Measurements from ENCODE around the gene CEP128. TPM values are rescaled to one million over a fixed set of nuclear protein-coding genes. Genes with fewer than 3 reads are reported as not detected.

Gene CEP128
- total RNA-seq, 1 experiment from 2014 or later = 27.3 TPM

GRCh38 chr14:80493620-80494019, 447.9 kb downstream of the CEP128 start:
- DNase-seq (ENCODE audit: low spot score) = no peak
- TF ChIP-seq, protein P1, sequence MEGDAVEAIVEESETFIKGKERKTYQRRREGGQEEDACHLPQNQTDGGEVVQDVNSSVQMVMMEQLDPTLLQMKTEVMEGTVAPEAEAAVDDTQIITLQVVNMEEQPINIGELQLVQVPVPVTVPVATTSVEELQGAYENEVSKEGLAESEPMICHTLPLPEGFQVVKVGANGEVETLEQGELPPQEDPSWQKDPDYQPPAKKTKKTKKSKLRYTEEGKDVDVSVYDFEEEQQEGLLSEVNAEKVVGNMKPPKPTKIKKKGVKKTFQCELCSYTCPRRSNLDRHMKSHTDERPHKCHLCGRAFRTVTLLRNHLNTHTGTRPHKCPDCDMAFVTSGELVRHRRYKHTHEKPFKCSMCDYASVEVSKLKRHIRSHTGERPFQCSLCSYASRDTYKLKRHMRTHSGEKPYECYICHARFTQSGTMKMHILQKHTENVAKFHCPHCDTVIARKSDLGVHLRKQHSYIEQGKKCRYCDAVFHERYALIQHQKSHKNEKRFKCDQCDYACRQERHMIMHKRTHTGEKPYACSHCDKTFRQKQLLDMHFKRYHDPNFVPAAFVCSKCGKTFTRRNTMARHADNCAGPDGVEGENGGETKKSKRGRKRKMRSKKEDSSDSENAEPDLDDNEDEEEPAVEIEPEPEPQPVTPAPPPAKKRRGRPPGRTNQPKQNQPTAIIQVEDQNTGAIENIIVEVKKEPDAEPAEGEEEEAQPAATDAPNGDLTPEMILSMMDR (conservative IDR thresholded peaks at IDR 0.05; ENCODE audit: low read depth, low read length) = no peak
- no peak for TF ChIP-seq EZH2 (IDR thresholded peaks at IDR 0.05; ENCODE audit: borderline replicate concordance, low read depth, low read length, poor library complexity, severe bottlenecking)
- intact Hi-C loops (cut with micrococcal nuclease; ENCODE audit: unreplicated experiment) = no loop called here
- H3K4me1 ChIP-seq (ENCODE audit: insufficient read depth, low read length, poor library complexity, severe bottlenecking) = no peaks in the 10 kb centered on the region
- no peaks in the 10 kb centered on the region for H3K27me3 ChIP-seq (replicated peaks; ENCODE audit: insufficient read depth, low read depth, low read length, poor library complexity)
- H3K27ac ChIP-seq (ENCODE audit: low read depth, low read length, poor library complexity, severe bottlenecking) = no peak overlapping the region
- H3K9me3 ChIP-seq (ENCODE audit: low read depth, low read length, poor library complexity, severe bottlenecking) = no peaks in the 10 kb centered on the region
- CTCF ChIA-PET = no interaction called here
- H3K4me3 ChIP-seq (ENCODE audit: low read depth, low read length, poor library complexity, severe bottlenecking) = no peak overlapping the region
- no peaks in the 10 kb centered on the region for H3K36me3 ChIP-seq (ENCODE audit: insufficient read depth, low read length, poor library complexity, severe bottlenecking)
- no TSS peak for BruUV-seq (replicated peaks)
- POLR2A ChIA-PET (ENCODE audit: low non-redundant PET) = no interaction called here

GRCh38 chr14:80491650-80492049, 449.9 kb downstream of the CEP128 start:
- Histone ChIP-seq H3K9me3 (ENCODE audit: low read depth, low read length, poor library complexity, severe bottlenecking) (no peaks in the 10 kb centered on the region), H3K27ac (ENCODE audit: low read depth, low read length, poor library complexity, severe bottlenecking) (no peak overlapping the region), H3K27me3 (replicated peaks; ENCODE audit: insufficient read depth, low read depth, low read length, poor library complexity) (no peaks in the 10 kb centered on the region), H3K4me3 (ENCODE audit: low read depth, low read length, poor library complexity, severe bottlenecking) (no peak overlapping the region), H3K36me3 (ENCODE audit: insufficient read depth, low read length, poor library complexity, severe bottlenecking) (no peaks in the 10 kb centered on the region), H3K4me1 (ENCODE audit: insufficient read depth, low read length, poor library complexity, severe bottlenecking) (no peaks in the 10 kb centered on the region)
- intact Hi-C loops (cut with micrococcal nuclease; ENCODE audit: unreplicated experiment) = no loop called here
- TF ChIP-seq EZH2 (IDR thresholded peaks at IDR 0.05; ENCODE audit: borderline replicate concordance, low read depth, low read length, poor library complexity, severe bottlenecking) = no peak
- TF ChIP-seq, protein P1 (conservative IDR thresholded peaks at IDR 0.05; ENCODE audit: low read depth, low read length) = no peak
- no TSS peak for BruUV-seq (replicated peaks)
- DNase-seq (ENCODE audit: low spot score) = no peak
- CTCF ChIA-PET = no interaction called here
- POLR2A ChIA-PET (ENCODE audit: low non-redundant PET) = no interaction called here

- DNase-seq (ENCODE audit: low spot score) = peak; percentile 11
- no peak overlapping the region for H3K27ac ChIP-seq (ENCODE audit: low read depth, low read length, poor library complexity, severe bottlenecking)
- H3K9me3 ChIP-seq (ENCODE audit: low read depth, low read length, poor library complexity, severe bottlenecking) = no peaks in the 10 kb centered on the region
- CTCF ChIA-PET = no interaction called here
- H3K36me3 ChIP-seq (ENCODE audit: insufficient read depth, low read length, poor library complexity, severe bottlenecking) = no peaks in the 10 kb centered on the region
- POLR2A ChIA-PET (ENCODE audit: low non-redundant PET) = no interaction called here
- H3K27me3 ChIP-seq (replicated peaks; ENCODE audit: insufficient read depth, low read depth, low read length, poor library complexity) = no peaks in the 10 kb centered on the region
- intact Hi-C loops (cut with micrococcal nuclease; ENCODE audit: unreplicated experiment) = no loop called here
- BruUV-seq (replicated peaks) = no TSS peak
- no peaks in the 10 kb centered on the region for H3K4me1 ChIP-seq (ENCODE audit: insufficient read depth, low read length, poor library complexity, severe bottlenecking)
- no peak for TF ChIP-seq EZH2 (IDR thresholded peaks at IDR 0.05; ENCODE audit: borderline replicate concordance, low read depth, low read length, poor library complexity, severe bottlenecking)
- TF ChIP-seq, protein P1 (conservative IDR thresholded peaks at IDR 0.05; ENCODE audit: low read depth, low read length) = no peak
- H3K4me3 ChIP-seq (ENCODE audit: low read depth, low read length, poor library complexity, severe bottlenecking) = no peak overlapping the region
These were observed 450.4 kb downstream of the CEP128 start for GRCh38 chr14:80491131-80491530.

All from A673 (cell line).